Myocyte (in vitro differentiated cells): ENCODE data around the gene SYNPO2. TPM values are rescaled to one million over a fixed set of nuclear protein-coding genes. Genes with fewer than 3 reads are reported as not detected.

Experiments
- DNase-seq: peaks from one replicate; pipeline ENCODE4 v3.0.0-alpha.2; 2012; ENCODE audit warnings: low read depth
- total RNA-seq: library from RNA; depleted of rRNA; stranded (reverse); fragments of >200 nt; gene quantifications from 2 replicates; pipeline ENCODE4 v1.2.3, GENCODE V29; 2014

Gene SYNPO2
- total RNA-seq, 1 donor from 2014 or later, result 567 TPM

- peak; percentile 41 for DNase-seq
Observed at GRCh38 chr4:118927974-118928373, 39.3 kb downstream of the SYNPO2 start.

DNA sequence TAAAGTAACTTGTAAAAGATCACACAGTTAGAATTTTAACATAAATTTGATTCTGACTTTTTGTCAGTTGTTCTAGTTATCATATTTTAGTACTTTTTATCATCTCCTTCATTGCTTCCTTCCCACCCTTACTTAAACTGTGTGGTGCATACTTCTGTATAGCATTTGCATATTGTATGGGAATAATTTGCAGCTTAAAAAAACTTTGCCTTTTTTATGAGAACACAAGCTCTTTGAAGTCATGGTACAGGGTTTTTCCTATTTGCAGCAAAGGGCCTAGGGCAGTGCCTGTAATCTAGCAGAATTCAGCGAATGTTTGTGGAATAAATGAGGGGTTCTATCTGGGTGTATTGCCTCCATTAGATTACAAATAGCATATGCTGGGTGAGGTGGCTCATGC, 41.6 kb downstream of the SYNPO2 start:
- DNase-seq, result no peak

GRCh38 chr4:118931786-118932185, 43.1 kb downstream of the SYNPO2 start:
- no peak for DNase-seq

DNA sequence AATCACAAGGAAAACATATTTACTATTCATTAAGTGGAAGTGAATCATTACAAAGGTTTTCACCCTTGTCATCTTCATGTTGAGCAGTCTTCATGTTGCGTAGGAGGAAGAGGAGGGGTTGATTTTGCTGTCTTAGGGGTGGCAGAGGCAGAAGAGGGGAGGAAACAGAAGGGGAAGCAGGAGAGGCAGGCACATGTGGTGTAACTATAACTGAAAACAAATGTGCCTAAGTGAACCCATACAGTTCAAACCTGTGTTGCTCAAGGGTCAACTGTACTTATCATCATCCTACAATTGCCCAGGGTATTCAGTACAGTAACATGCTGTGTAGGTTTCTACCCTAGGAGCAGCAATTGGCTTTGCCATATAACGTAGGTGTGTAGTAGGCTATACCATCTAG, 47.2 kb downstream of the SYNPO2 start:
- no peak for DNase-seq

- DNase-seq, result no peak
Observed at GRCh38 chr4:118936406-118936805, 47.8 kb downstream of the SYNPO2 start.

DNA sequence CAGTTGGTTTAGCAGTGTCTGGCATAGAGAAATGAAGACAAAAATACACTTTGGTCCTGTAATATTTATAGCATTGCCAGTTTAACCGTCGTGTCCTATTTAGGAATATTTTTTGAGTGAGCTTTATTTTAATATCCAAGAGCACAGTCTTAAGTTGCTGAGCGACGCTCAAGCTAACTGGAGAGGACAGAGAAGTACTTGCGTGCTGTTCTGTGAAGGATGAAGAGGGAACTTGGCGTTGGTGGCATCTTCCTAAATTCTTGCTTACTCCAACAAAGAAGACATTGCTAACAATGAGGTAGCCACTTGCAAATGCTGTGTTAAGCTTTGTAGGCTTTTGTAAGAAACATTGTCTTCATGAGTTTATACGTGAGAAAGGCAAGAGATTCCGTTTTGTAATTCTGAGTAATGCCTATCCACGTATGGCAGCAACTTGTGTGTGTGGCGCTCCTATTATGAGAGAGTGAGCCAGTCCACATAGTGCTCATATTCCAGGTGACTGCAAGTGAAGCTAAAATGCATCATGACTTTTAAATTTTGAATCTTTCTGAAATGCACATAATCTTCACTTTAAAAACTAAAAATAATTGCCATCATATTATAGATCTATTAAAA, 50.6 kb downstream of the SYNPO2 start:
- no peak for DNase-seq

- peak; percentile 36 for DNase-seq
Observed at GRCh38 chr4:118941149-118941548, 52.5 kb downstream of the SYNPO2 start.

DNA sequence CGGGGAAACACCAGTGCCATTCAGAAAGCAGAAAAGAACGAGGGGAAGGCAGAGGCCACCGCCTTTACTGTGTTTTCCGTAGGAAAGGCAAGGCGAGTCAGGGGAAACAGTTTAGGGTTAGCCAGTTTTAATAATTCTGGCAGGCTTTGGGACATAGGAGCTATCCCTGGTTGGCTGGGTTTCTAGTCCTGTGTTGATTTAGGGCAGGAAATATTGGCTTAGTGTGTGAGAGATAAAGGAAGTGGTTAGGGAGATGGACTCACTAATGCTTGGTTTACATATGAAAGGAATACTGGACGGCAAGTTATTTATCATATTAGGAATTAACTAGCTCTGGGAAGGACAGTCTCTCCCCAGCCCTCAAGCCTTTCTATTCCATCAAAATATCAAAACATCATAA, 53.1 kb downstream of the SYNPO2 start:
- no peak for DNase-seq

GRCh38 chr4:118942465-118942864, 53.8 kb downstream of the SYNPO2 start:
- peak; percentile 74 for DNase-seq

DNA sequence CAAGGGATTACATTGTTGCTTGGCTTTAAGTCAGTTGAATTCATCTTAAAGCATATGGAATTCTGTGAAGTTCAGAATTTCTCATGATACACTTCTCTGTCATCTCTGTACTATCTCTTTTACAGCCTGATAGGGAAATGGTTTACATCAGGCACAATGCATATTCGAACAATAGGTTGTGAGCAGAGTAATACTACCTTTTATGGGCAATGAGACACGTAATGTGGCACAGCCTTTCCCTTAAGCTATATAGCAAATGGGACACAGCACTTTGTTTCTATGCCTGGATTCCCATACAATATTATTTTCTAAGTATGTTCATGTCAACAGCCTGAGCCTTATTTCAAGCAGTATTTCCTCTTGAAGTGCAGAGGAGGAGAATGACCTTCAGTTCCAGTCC, 58.4 kb downstream of the SYNPO2 start:
- no peak for DNase-seq

DNA sequence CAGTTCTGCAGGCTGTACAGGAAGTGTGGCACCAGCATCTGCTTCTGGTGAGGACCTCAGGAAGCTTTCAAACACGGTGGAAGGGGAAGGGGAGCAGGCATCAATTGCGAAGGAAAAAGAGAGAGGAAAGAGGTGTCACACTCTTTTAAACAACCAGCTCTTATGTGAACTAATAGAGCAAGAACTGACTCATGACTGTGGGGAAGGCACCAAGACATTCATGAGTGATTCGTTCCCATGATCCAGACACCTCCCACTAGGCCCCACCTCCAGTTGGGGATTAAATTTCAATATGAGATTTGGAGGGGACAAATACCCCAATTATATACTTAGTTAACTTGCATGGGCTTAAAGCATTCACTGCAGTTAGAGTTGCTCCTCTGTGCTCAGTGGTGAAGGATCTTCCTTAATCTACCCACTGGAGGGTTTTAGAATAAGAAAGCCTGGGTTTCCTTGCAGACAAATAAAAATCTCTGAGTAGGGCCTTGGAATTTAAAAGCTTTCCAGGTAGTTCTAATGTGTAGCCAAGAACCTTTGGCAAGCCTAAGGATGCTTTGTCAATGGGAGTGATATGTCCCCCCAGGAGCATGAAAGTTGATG, 60.0 kb downstream of the SYNPO2 start:
- no peak for DNase-seq

DNA sequence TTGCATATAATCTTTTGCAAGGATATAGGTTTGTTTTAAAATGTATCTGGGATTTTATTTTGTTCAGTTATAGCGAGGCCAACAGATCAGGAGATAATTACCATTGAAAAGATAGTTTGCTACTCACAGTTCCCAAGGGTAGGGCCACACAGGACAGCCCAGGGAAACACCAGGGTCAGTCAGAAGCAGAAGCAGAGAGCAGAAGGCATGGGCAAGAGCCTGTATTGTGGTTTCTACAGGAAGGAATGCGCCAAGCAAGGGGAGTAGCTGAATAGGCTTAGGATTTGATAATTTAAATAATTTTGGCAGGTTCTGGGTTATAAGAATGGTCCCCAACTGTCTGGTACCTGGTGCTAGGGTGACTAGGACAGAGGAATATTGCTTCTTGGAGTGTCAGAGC, 61.6 kb downstream of the SYNPO2 start:
- DNase-seq, result no peak

DNA sequence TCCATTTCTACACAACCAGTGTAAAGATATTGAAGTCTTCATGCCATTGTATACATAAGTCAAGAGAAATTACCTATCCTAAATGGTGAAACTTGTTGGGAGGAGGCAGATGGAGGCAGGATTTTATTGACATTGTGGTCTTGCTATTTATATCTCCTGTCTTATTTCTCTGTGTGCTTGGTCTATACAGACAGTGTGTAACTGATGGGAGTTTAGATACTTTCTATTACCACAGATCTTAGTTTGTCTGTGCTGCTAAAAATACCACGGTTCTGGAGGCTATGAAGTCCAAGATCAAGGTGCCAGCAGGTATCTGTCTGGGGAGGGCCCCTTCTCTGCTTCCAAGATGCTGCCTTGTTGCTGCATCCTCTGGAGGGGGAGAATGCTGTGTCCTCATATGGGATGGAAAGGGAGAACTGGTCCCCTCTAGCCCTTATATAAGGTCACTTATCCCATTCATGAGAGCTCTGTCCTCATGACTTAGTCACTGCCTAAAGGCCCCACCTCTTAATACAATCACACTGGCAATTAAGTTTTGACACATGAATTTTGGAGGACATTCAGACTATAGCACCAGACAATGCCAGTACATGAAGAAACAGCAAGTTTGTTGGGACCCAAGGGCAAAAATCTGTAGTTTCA, 62.4 kb downstream of the SYNPO2 start:
- DNase-seq, result no peak

DNA sequence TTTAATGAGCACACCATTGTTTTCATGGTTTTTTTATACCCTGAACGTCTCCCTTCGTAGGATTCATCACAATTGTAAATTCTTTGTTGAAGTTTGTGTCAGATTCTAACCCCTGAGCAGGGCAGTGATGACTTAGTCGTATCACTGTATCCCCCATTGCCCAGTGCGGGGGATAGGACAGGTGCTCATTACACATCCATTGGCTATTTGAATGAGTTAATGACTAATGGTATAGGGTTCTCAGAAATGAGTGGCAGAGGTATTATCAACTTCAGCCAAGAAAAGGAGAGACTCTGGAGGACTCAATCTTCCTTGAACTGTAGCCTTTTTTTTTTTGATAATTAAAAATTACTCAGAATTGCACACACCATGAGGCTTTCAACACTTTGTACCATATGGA, 64.6 kb downstream of the SYNPO2 start:
- DNase-seq, result no peak

DNA sequence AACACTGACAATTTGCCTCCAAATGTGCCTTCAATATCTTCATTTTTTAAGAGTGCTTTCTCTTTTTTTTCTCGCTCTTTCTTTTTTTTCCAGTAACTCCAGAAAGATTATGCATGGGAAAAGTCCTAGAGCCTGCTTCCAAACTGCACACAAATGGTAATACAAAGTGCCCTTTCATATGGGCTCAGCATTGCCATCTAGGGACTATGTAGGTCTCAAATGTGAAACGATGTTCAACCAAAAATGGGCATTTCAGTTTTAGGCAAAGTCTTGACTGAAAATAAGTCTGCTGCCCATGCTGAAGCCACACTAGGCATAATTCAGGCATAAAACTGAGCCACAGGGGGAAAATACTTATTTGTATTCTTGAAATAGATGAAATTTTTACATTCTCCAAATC, 65.6 kb downstream of the SYNPO2 start:
- peak; percentile 55 for DNase-seq

DNA sequence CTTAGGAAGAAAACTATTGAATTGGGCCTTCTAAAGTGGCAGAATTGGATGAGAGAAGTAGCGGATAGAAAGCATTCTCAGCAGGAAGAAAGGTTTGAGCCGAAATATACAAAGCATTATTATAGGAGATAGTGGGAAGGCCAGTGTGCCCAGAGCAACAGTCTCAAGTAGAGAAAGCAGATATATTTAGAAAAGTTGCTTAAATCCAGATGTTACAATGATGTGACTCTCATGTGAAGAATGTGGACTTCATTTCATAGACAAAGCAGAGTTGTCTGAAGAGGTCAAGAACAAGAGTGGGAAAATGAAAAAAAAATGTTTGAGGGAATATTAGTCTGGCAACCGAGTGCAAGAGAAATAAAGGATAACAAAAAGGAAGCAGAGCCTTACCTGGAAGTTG, 66.9 kb downstream of the SYNPO2 start:
- DNase-seq, result no peak

- DNase-seq, result no peak
Observed at GRCh38 chr4:118957722-118958445, 69.2 kb downstream of the SYNPO2 start.

DNA sequence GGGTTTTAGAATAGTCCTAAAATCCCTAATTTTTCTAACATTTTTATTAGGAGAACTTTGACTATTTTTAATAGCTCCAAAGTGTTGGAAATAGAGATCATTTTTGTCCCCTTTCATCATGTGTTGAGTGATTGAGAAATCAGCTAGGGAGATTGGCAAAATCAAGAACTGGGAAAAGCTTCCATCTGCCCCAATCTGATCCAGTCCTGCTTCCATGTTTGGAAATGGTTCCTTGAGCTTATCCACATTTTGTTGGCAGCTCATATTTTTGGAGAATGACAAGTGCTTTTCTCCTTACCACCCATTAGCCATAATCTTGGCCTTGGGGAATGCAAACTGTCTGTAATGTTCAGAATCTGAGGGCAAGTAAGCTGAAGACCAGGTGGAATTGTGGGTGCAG, 73.9 kb downstream of the SYNPO2 start:
- no peak for DNase-seq

GRCh38 chr4:118964891-118965411, 76.3 kb downstream of the SYNPO2 start:
- DNase-seq, result no peak

DNA sequence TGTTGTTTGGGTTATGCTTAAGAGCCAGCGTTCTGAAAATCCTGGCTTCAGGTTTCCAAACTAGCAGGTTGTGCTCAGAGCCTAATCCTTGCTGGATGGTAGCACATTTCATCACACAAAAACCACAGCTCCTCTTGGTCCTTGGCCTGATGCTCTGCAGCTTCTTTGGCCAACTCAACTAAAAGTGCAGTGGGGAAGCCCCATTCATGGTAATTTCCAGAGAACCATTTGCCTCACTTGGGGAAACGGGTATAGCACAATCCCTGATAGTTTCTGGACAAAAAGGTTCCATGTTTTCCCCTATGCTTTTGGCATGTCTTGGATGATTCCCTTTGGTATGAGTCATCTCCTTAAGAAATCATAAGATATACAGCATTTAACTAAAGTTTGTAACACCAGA, 78.7 kb downstream of the SYNPO2 start:
- DNase-seq, result peak; percentile 65

DNA sequence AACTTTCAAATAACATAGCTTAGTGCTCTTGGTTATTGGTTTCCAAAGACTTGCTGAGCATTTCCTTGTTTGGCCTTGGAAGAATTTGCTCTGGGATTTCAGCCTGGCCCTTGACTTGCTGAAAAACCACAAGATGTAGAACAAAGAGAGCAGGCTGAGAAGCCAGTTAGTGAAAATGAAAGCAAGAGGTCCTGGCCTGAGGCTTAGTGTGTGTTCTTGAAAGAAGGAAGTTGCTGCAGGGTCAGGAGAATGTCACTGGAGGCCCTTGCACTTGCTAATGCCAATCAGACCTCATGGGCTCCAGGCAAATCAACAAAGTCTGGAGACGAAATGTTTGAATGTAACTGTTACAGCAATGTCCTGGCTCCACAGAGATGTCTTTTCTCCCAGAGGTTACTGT, 79.4 kb downstream of the SYNPO2 start:
- DNase-seq, result peak; percentile 95

DNA sequence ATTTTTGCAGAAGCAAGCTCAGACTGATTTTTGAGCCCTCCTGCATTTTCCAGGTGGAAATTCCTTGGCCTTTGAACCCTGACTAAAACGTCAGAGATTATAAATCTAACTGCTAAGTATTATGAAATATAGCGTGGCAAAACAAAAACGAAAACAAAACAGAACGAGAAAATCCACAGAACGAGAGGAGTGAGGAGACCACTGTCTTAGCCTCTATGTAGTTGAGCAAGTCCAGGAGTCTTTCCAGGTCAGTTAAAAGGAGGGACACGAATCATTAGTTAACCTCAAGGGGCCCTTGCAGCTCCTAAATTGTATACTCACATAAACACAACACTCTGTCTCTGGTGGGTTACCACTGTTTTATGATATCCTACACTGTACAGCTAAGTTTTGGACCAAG, 80.2 kb downstream of the SYNPO2 start:
- DNase-seq, result no peak
